CD4-positive, alpha-beta T cell treated with Interleukin-6 at 100 ng/mL for 8 hours (primary cell): ENCODE measurements around the gene OCIAD2.
"Not testable (repeated sequence)": the region's sequence is repeated elsewhere in the genome, so short reads cannot be mapped to it uniquely, and the experiment has no call there.

Experiments
- DNase-seq: peaks from one replicate; pipeline ENCODE4 v3.0.0-alpha.2; 2020; ENCODE audit warnings: mixed read lengths, low spot score

Gene OCIAD2

DNA sequence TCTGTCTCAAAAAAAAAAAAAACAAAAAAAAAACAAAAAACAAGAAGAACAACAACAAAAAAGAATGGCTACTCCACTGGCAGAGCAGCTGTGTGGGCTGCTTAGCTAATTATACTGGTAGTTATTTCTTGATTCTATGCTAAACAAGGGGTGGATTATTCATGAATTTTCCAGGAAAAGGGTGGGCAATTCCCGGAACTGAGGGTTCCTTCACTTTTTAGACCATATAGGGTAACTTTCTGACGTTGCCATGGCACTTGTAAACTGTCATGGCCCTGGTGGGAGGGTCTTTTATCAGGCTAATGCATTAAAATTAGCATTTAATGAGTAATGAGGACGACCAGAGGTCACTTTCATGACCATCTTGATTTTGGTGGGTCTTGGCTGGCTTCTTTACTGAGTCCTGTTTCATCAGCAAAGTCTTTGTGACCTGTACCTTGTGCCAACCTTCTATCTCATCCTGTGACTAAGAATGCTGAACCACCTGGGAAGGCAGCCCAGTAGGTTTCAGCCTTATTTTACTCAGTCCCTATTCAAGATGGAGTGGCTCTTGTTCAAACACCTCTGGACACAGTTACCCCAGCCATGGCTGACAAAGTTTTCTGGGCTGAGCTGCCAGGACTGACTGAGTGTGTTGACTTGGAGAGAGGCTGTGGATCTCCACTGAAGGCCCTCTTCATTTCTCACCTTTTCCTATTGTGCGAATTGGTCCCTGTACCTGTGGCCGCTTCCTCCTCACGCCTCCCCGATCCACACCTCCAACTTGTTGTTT, 1.3 kb upstream of the OCIAD2 start:
- no peak for DNase-seq

DNA sequence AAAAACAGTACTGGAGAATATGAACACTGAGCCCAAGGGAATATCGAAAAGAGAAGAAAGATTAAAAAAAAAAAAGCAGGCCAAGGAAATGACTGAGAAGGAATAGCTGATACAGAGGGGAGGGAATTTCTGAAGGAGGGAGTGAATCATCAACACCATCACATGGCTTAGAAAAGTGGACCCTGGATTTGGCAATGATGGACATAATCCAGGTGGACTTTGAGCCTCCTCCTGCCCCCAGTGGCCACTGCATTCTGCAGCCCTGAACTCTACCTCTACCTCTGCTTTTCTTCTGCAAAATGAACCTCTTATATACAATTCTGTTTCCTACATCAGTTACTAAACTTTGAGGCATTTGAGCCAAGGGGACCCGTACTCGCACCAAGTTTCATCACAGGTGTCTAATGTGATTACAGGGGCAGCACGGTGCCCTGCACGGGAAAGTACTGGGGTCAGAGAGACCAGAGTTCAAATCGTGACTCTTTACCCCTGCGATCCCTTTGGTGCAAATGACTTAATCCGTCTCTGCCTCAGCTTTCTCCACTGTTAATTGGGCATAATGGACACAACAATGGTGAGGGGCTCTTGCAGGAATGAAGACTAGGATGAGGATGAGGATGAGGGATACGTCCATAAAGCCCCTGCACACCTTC, 1.1 kb downstream of the OCIAD2 start:
- DNase-seq = no peak

DNA sequence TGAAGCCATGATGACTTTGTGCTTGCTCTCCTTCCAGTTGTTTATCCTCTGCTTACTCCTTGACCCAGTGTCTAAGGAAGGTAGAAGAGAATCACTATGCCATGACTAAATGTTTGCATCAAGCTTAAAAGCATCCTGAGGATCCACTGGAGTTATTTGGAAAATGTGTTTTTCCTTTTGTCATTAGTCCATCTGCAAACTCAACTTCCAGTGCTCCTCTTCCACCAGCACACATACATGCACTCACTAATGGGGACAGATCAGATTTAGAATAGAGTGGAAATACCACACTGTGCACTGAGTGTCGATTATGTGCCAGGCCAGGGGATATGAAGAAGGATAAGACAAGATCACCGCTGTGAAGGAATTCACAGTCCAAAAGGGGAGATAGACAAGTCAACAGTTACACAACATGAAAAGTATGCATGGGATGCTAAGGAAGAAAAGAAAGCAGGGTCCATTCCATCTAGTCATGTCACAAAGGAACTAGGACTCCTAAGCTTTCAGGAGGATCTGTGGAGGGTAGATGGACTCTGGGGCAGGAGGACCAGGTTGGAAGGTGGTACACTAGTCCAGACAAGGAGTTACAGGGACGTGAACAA, 1.9 kb downstream of the OCIAD2 start:
- DNase-seq = no peak

DNA sequence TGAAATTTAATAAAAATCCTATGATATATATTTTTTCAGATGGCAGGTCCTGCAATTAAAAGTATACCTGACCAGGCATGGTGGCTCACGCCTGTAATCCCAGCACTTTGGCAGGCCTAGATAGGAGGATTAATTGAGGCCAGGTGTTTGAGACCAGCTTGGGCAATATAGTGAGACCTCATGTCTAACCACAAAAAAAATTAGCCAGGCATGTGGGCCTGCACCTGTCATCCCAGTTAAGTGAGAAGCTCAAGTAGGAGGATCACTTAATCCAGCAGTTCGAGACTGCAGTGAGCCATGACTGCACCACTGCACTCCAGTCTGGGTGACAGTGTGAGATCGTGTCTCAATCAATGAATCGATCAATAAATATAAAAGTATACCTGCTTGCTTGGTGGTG, 2.5 kb downstream of the OCIAD2 start:
- DNase-seq = no peak

DNA sequence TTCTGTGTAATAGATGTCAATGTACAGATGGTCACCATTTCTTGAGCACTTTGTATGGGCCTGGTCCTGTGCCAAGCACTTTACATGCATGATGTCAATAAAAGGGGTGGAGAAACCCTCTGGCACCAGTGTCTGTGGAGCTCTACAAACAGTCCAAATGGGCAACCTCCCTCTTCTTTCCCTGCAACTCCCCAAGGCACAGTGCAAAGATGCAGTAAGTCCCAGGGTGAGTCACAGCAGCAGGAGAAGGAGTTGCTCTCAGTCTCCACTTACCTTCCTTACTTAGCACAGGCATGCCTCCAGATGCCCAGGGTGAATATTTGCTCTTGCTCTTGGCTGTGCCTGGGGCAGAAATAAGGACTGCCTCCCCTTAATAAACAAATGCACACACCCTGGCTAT, 4.3 kb downstream of the OCIAD2 start:
- no peak for DNase-seq

DNA sequence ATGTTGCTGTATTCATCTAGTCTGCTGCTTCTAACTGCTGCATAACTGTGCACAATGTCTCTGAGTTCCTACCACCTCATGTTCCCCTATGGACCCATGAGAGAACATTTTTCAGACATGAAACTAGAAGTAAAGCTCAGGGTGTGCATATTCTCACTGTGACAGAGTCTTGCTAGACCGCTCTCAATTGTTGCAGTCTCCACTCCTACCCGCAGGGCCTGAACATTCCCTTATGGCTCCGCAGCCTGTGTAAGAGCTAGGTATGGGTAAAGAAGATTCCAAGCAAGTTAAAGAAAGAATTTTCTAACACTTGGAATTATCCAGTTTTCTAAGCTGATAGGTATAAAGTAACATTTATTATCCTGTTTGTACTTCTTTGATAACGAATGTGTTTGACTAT, 5.4 kb downstream of the OCIAD2 start:
- no peak for DNase-seq

DNA sequence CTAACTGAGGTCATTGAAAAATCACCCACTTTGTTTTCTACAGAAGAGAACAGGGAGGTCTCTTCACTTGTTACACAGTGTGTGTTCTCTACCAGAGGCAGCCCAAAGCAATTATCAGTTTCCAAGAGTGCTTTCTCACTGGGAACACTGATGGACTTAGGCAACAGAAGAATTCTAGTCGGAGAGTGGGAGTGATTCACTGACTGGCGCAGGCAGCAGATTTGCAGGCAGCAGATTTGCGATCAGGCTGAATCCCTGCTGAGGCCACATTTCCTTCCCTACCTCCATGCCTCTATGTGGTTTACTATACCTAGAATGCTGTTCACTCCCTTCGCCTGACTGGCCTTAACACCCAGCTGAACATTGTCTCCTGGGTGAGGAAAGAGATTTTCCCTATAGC, 6.6 kb downstream of the OCIAD2 start:
- no peak for DNase-seq

DNA sequence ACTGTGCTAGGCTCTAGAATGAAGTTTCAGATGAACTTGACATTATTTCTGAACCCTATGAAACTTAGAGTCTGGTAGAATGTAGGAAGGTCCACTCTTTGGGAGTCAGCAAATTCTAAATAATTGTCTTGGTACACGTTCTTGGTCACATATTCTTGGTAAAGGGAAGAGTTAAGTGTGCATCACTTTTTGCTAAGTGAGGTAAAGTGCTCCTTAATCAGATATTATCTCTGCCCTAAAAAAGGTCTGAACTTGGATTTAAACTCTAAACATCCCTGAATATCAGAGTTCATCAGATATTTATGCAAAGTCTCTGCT, 7.2 kb downstream of the OCIAD2 start:
- DNase-seq = no peak

DNA sequence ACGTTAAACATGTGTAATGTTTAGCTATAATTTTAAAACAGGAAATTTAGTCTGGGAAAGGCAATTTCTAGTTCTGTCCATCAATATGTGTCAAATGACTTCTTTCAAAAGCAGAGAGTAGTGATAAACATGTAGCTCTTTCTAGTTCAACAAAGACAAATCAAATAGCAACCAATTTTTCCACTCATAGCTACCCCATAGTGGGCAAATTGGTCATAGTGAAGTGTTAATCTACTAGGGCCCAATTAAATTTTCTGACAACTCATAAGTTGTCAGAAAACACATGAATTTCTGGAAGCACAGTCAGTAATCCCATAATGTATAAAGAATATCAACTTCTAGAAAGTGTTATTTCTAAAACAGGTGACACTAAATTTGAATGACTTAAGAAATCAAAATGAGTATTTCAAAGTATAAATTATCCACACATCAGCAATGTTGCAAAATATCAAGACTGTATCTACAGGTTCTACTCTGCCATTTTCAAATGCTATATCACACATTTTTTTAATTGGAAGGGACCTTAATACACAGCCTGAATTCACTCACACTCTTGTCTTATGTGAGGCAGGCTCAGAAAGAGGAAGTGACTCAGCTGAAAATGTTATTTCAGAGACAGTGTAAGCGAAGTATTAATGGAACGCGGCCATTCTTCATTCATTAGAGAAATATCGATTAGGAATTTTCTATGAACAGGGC, 7.7 kb downstream of the OCIAD2 start:
- no peak for DNase-seq

DNA sequence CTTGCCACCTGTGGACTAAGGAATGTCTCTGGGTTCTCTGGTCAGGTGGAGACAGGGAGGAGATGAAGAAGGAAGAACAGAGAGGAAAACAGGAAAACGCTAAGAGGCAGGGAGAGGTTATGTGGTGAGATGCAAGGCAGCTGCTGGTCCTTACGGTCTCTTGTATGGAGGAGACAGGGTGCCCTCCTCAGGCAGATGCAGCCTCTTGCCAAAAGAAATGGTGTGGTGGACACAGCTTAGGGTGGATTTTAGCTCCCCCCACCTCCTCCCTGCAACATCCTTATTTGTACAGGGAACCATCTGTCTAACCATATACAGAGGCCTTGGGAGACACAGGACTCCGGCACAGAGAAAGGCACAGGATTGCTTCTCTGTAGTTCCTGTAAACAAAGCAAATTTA, 9.7 kb downstream of the OCIAD2 start:
- no peak for DNase-seq

DNA sequence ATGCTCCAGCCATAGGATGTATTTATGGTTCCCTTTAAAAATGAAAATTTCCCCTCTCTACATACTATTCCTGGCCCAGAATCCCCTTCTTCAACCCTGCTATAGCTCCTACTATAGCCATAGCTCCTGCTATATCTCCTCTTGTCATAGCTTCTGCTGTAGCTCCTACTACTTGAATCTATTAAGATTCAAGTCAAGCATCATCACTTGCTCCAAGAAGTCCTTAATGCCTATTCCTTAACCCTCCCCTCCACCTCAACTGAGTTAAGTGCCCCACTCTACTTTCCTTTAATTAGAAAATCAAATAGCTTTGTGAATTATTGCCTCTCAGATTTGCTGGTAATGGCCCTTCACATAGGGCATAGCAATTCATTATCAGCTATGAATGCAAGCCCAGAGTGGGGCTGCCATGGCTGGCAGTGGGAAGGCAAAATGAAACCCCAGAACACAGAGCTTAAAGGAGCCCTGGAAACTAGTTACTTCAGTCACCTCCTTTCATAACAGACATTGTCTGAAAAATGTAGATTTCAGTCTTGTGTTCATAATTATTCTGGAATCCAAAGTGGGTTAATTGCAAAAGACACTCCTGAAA, 15.4 kb downstream of the OCIAD2 start:
- DNase-seq = no peak

DNA sequence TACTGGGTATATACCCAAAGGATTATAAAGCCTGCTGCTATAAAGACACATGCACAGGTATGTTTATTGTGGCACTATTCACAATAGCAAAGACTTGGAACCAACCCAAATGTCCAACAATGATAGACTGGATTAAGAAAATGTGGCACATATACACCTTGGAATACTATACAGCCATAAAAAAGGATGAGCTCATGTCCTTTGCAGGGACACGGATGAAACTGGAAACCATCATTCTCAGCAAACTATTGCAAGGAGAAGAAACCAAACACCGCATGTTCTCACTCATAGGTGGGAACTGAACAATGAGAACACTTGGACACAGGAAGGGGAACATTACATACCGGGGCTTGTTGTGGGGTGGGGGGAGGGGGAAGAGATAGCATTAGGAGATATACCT, 16.8 kb downstream of the OCIAD2 start:
- DNase-seq = not testable (repeated sequence)

DNA sequence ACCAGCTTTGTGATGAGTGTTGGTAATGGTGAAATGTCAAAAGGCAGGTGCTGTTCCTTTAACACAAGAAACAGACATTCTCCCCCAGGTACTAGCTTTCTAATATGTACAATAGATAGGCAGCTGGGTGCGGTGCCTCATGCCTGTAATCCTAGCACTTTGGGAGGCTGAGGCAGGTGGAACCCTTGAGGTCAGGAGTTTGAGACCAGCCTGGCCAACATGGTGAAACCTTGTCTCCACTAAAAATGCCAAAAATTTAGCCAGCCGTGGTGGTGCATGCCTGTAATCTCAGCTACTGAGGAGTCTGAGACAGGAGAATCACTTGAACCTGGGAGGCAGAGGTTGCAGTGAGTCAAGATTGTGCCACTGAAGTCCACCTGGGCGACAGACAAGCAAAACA, 24.9 kb downstream of the OCIAD2 start:
- DNase-seq = not testable (repeated sequence)

DNA sequence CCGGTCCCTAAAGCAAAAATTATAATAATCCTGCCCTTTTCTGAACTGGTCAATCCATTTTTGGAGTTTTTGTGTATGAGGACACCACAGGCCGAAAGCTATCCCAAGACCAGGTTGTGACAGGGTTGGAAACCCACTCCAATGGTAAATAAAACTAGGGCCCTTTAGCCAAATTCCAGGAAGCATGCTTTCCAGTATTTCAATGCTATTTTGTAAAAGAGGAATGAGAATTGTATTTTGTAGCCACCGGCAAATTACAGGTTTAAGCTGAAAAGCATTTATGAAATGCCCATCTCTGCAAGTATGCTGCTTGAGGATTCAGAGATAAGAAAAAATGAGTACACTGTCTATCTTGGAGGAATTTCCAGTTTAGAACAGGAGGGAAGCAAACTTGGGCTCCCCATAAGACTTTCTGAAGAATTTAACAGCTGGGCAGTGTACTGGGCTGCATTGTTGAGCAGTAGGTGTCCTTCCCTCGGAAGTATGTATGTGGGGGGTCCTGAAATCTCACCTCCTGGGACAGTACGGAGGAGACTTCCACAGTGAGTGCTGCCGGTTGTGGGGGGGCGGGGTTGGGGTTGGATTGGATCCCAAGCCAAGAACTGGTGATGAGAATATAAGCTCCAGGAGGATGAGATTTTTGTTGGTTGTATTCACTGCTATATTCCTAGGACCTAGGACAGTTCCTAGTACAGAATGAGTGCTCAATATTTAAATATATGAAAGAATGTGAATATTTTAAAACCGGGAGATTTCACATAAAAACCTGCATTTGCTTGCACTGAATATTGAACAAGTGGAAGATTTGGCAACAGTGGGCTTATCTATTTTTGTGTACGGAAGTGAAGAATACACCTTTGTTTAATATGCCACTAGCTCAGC, 26.8 kb downstream of the OCIAD2 start:
- no peak for DNase-seq

DNA sequence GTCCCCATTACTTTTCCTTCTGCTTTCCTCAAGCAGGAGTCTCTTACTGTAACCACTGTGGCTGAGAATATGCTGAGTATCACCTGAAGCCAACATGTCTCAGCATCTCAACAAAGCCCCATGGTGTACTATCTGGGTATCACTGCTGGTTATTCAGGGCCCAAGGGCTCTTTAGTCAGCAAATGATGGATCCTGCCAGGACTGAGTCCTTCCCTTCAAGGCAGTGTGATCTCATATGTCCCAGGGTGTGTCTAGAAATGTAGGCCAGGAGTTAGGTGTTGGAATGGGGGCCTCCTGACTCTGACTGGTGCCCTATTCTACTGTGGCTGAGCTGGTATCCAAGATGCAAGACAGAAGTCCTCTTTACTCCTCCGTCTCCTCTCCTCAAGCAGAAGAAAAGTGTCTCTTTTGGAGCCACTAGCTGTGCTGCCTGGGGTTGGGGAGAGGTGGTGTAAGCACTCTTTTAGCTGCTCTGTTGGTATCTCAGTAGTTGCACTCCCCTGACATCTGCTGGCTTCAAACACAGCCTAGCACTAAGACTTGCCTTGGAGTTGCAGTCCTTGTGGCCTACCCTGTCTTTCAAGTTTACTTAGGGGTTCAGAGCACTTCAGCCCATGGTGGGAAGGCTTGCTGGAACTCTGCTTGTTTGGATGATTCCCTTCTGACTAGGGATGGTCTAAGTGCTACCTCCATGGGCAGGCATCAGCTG, 28.6 kb downstream of the OCIAD2 start:
- no peak for DNase-seq

DNA sequence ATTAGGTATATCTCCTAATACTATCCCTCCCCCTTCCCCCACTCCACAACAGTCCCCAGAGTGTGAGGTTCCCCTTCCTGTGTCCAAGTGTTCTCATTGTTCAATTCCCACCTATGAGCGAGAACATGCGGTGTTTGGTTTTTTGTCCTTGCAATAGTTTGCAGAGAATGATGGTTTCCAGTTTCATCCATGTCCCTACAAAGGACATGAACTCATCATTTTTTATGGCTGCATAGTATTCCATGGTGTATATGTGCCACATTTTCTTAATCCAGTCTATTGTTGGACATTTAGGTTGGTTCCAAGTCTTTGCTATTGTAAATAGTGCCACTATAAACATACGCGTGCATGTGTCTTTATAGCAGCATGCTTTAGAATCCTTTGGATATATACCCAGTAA, 41.9 kb downstream of the OCIAD2 start:
- not testable (repeated sequence) for DNase-seq

DNA sequence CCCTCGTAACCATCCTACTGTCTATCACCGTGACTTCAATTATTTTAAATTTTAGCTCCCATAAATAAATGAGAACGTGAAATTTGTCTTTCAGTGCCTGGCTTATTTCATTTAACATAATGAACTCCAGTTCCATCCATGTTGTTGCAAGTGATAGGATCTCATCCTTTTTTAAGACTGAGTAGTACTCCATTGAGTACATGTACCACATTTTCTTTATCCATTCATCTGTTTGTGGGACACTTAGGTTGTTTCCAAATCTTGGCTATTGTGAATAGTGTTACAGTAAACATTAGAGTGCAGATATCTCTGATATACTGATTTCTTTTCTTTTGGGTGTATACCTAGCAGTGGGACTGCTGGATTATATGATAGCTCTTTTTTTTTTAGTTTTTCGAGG, 42.8 kb downstream of the OCIAD2 start:
- DNase-seq = no peak

DNA sequence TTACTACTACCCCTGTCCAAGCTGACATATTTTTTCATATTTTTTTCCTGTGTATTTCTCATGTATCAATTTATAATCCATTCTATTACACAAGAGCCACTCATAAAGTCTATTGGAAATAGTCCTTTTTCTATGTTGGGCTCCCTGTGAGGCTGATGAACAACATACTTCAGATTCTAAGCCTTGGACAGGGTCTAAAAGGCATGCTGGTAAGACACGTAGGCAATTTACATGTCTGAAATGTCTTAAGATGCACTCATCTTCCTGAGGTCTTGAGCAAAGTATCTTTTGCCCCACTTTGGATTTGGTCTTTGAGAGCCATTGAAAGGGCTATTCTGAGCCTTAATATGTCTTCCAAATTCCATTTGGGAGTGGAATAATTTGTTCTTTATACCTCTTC, 43.9 kb downstream of the OCIAD2 start:
- no peak for DNase-seq

DNA sequence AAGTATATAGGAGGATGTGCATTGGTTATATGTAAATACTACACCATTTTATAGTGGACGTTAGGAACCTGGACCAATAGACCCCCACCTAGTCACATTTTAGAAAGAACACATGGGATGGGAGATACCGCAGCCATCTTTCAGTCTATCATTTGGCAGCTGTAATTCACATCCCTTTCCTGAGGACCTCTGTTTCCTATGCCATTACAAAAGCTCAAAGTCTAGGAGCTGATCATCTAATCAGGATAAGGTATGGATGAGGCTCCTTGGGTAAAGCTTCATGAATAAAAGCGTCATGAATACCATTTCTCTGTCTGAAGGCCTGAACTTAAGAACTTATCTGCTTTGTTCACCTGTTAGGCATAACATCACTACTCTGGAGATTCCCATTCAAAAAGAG, 44.5 kb downstream of the OCIAD2 start:
- DNase-seq = no peak

DNA sequence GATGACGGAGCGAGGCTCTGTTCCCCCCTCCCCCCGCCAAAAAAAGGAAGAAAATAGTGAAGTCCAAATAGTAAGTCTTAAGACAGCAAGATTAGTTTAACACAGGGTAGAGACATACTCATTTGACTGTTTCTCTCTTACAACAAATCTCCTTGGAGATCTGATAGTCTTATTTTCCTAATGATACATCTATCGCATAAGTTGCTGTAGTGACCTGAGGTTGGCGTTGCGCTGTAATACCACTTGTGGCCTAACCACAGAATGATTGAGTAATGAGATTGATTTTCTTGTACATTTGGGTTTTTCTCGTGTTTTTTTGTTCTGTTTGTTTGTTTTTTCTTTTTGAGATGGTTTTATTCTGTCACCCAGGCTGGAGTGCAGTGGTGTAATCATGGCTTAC, 48.4 kb downstream of the OCIAD2 start:
- no peak for DNase-seq

DNA sequence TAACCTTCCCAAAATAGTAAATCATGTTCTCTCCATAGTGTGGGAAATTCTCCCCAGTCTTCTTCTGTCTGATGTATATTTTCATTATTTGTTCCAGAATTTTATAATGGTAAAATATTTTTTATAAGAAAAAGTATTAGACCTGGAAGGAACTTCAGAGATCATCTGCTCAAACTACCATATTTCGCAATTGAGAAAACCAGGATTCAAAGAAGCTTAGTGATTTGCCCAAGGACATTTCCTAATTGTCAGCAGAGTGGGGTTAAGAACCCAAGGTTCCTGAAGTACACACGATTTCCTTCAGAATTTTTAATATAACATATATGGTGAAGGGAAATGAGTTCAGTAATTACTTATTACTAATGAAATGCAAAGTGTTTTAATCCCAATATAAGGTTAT, 51.6 kb downstream of the OCIAD2 start:
- DNase-seq = no peak
